ENCODE data around the gene PARN.

Gene PARN

GRCh38 chr16:14394834-14395233 lies 235.2 kb downstream of the PARN start:
- no peak for DNase-seq

DNA sequence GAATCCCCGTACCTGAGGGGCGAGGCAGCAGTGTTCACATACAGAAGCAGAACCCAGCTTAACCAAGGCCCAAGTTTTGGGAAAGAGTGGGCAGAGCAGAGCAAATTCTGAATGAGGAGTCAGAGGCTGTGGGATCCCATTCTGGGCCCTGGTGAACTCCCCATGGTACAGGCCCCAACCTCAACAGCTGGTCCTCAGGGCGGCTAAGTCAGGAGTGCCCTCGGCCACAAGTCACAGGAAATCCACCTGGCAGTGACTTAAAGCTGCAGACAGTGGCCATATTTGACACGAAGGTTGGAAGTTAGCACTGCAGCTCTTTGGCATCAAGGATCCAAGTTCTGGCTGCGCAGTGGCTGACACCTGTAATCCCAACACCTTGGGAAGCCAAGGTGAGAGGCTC lies 237.1 kb downstream of the PARN start:
- no peak for DNase-seq

GRCh38 chr16:14389359-14389758 lies 240.7 kb downstream of the PARN start:
- no peak for DNase-seq

DNA sequence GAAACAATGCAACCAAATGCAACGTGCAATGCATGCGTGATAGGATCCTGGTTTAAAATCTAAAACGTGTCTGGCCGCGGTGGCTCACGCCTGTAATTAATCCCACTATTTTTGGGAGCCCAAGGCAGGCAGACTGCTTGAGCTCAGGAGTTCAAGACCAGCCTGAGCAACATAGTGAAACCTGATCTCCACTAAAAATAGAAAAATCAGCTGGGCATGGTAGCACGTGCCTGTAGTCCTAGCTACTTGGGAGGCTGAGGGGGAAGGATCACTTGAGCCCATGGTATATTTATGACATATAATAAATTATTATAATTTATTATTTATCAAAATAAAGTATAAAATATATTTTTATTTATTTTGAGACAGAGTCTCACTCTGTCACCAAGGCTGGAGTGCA lies 241.8 kb downstream of the PARN start:
- no peak for DNase-seq

DNA sequence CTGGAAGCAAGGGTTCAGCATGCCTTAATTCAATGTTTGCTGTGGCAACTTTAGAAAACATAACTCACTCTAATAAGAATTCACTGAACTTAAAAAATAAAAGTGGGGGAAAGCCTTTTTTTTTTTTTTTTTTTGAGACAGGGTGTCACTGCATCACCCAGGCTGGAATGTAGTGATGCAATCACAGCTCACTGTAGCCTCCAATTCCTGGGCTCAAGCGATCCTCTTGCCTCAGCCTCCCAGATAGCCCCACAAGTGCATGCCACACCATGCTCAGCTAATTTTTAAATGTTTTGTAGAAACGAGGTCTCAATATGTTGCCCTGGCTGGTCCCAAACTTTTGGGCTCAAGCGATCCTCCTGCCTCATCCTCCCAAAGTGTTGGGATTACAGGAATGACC lies 243.9 kb downstream of the PARN start:
- no peak for DNase-seq
